OCI-LY3 (cell line): Measurements from ENCODE around the gene CEP44.

ENCODE experiments used
- H2AFZ ChIP-seq: fragments of 200-600, 300-600 bp; shearing (Covaris generic); 2 replicates; pipeline ENCODE4 v1.6.0; 2014; ENCODE audit warnings: antibody characterized with exemption, low read depth, low read length
- H3K27ac ChIP-seq: fragments of 200-600, 300-600 bp; sonication (generic); 2 replicates; pipeline ENCODE4 v1.5.1; 2014; ENCODE audit warnings: mild to moderate bottlenecking, low read length, moderate library complexity, mixed read lengths
- H3K27me3 ChIP-seq: fragments of 200-600, 300-600 bp; sonication (generic); 2 replicates; pipeline ENCODE4 v1.6.1; 2014; ENCODE audit warnings: low read depth, low read length, mixed read lengths
- H3K36me3 ChIP-seq: fragments of 200-600, 300-600 bp; sonication (generic); replicated peaks from 2 replicates; pipeline ENCODE3; 2014; ENCODE audit warnings: low read depth, low read length, mixed read lengths
- H3K4me1 ChIP-seq: fragments of 300-600, 200-600 bp; sonication (generic); 2 replicates; pipeline ENCODE4 v1.6.1; 2014; ENCODE audit warnings: low read length, mixed read lengths
- H3K4me2 ChIP-seq: fragments of 200-600, 300-600 bp; sonication (generic); 2 replicates; pipeline ENCODE4 v1.6.1; 2014; ENCODE audit warnings: low read length, mixed read lengths
- H3K4me3 ChIP-seq: fragments of 300-600, 200-600 bp; sonication (generic); 2 replicates; pipeline ENCODE4 v1.5.1; 2014; ENCODE audit warnings: antibody characterized with exemption, mild to moderate bottlenecking, low read length, moderate library complexity
- H3K79me2 ChIP-seq: fragments of 300-600, 200-600 bp; shearing (Covaris generic); 2 replicates; pipeline ENCODE4 v1.6.1; 2014; ENCODE audit warnings: mild to moderate bottlenecking, low read length, mixed read lengths
- H3K9ac ChIP-seq: fragments of 300-600, 200-600 bp; shearing (Covaris generic); 2 replicates; pipeline ENCODE4 v1.6.0; 2014; ENCODE audit warnings: mild to moderate bottlenecking, low read length, moderate library complexity
- H3K9me3 ChIP-seq: fragments of 200-600, 300-600 bp; shearing (Covaris generic); 2 replicates; pipeline ENCODE4 v1.6.1; 2014; ENCODE audit warnings: low read length, mixed read lengths; ENCODE audit not compliant: insufficient read depth
- H4K20me1 ChIP-seq: fragments of 200-600, 300-600 bp; sonication (generic); 2 replicates; pipeline ENCODE4 v1.6.1; 2016; ENCODE audit warnings: low read length, mixed read lengths; ENCODE audit not compliant: insufficient read depth
- EZH2phosphoT487 ChIP-seq: fragments of 200-600 bp; shearing (Covaris generic); IDR thresholded peaks from 2 replicates; pipeline ENCODE4 v1.6.1; 2018; ENCODE audit warnings: antibody characterized with exemption, mixed run types, low read depth
- TF ChIP-seq, protein P1 (sequence below): fragments of 200-600, 300-600 bp; sonication (generic); IDR thresholded peaks from 2 replicates; pipeline ENCODE4 v1.5.1; 2014; ENCODE audit warnings: antibody characterized with exemption, low read length, low read depth

Gene CEP44

GRCh38 chr4:174380699-174381439 is 97.2 kb downstream of the CEP44 start:
- Histone ChIP-seq H3K4me1 (no peaks in the 10 kb centered on the region), H3K27me3 (no peaks in the 10 kb centered on the region), H3K4me3 (no peak overlapping the region), H4K20me1 (no peaks in the 10 kb centered on the region), H3K27ac (no peak overlapping the region), H3K9ac (no peak overlapping the region), H2AFZ (no peak overlapping the region), H3K79me2 (no peaks in the 10 kb centered on the region), H3K4me2 (no peak overlapping the region), H3K9me3 (no peaks in the 10 kb centered on the region), H3K36me3 (no peaks in the 10 kb centered on the region)
- TF ChIP-seq EZH2phosphoT487 = no peak
- TF ChIP-seq, protein P1, sequence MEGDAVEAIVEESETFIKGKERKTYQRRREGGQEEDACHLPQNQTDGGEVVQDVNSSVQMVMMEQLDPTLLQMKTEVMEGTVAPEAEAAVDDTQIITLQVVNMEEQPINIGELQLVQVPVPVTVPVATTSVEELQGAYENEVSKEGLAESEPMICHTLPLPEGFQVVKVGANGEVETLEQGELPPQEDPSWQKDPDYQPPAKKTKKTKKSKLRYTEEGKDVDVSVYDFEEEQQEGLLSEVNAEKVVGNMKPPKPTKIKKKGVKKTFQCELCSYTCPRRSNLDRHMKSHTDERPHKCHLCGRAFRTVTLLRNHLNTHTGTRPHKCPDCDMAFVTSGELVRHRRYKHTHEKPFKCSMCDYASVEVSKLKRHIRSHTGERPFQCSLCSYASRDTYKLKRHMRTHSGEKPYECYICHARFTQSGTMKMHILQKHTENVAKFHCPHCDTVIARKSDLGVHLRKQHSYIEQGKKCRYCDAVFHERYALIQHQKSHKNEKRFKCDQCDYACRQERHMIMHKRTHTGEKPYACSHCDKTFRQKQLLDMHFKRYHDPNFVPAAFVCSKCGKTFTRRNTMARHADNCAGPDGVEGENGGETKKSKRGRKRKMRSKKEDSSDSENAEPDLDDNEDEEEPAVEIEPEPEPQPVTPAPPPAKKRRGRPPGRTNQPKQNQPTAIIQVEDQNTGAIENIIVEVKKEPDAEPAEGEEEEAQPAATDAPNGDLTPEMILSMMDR = no peak

DNA sequence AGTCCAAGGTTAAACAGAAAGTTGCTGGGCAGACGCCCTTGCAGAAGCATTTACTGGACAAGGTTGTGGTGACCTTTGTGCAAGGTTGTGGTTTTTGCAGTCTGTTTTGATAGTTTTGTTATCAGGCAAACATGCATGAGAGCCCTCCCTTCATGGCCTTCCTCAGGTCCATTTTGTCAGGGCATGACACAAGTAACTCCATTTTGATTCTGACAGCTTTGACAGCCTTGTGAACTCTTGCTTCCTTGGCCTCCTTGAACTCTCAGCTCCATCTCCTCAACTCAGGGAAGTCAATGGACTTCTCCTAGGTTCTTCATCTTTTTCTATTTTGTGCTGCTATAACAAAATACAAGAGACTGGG is 97.7 kb downstream of the CEP44 start:
- Histone ChIP-seq H3K9ac (no peak overlapping the region), H3K27me3 (no peaks in the 10 kb centered on the region), H3K4me3 (no peak overlapping the region), H3K9me3 (no peaks in the 10 kb centered on the region), H2AFZ (no peak overlapping the region), H4K20me1 (no peaks in the 10 kb centered on the region), H3K27ac (no peak overlapping the region), H3K4me1 (no peaks in the 10 kb centered on the region), H3K36me3 (no peaks in the 10 kb centered on the region), H3K4me2 (no peak overlapping the region), H3K79me2 (no peaks in the 10 kb centered on the region)
- TF ChIP-seq EZH2phosphoT487 = no peak
- TF ChIP-seq, protein P1 = no peak
